PC-9 (cell line): ENCODE measurements around the gene CA12.

Source experiments
- CTCF ChIP-seq: fragments of 200-600 bp; sonication (generic); conservative IDR thresholded peaks from 2 replicates; pipeline ENCODE4 v1.6.1; 2017; ENCODE audit warnings: mixed run types, antibody characterized with exemption, mild to moderate bottlenecking, moderate library complexity
- EZH2 ChIP-seq: fragments of 200-600 bp; sonication (generic); IDR thresholded peaks from 2 replicates; pipeline ENCODE4 v1.8.0; 2017; ENCODE audit warnings: antibody characterized with exemption, low read depth

- TF ChIP-seq CTCF (no peak), EZH2 (no peak)
Measured at GRCh38 chr15:63381301-63382204, at the start of gene CA12.
